ENCODE results near the gene ZNF317.

GRCh38 chr19:9139609-9140158, 513 bp upstream of the ZNF317 start:
- no peak for TF ChIP-seq POLR2A (IDR thresholded peaks at IDR 0.05)
- no peak for TF ChIP-seq CTCF (IDR thresholded peaks at IDR 0.05 in 4 of 5, conservative IDR thresholded peaks at IDR 0.05 in 1 of 5)

Data from gastrocnemius medialis (tissue), 4 donors.